MG63 (cell line): ENCODE measurements around the gene SH2D6. TPM values are rescaled to one million over a fixed set of nuclear protein-coding genes. Genes with fewer than 3 reads are reported as not detected.
"Not testable (repeated sequence)": the region's sequence is repeated elsewhere in the genome, so short reads cannot be mapped to it uniquely, and the experiment has no call there.

Source experiments
- DNase-seq: peaks from one replicate; pipeline ENCODE4 v3.0.0-alpha.2; 2020
- H3K27me3 ChIP-seq: fragments of 250-450 bp; sonication (Bioruptor Pico); 2 replicates; pipeline ENCODE4 v1.5.1; 2020; ENCODE audit warnings: mild to moderate bottlenecking, moderate library complexity
- H3K36me3 ChIP-seq: fragments of 250-450 bp; sonication (Bioruptor Pico); 2 replicates; pipeline ENCODE4 v1.5.1; 2020; ENCODE audit warnings: mild to moderate bottlenecking, moderate library complexity
- H3K4me3 ChIP-seq: fragments of 250-450 bp; sonication (Bioruptor Pico); 2 replicates; pipeline ENCODE4 v1.5.1; 2020; ENCODE audit warnings: mild to moderate bottlenecking, moderate library complexity
- H3K9me3 ChIP-seq: fragments of 250-450 bp; sonication (Bioruptor Pico); 2 replicates; pipeline ENCODE4 v1.5.1; 2020; ENCODE audit warnings: mild to moderate bottlenecking, moderate library complexity
- total RNA-seq: library from RNA; depleted of rRNA; stranded (reverse); fragments of >200 nt; shearing (Covaris generic); gene quantifications from 2 replicates; pipeline ENCODE4 v1.2.3, GENCODE V29; 2014; ENCODE audit warnings: low replicate concordance; rRNA removed

SH2D6 gene
- total RNA-seq, 1 experiment from 2014 or later: 1.2 TPM

- no peaks in the 10 kb centered on the region for H3K36me3 ChIP-seq
- H3K9me3 ChIP-seq: no peaks in the 10 kb centered on the region
- H3K4me3 ChIP-seq: no peak overlapping the region
- DNase-seq: peak; percentile 43
- H3K27me3 ChIP-seq: no peaks in the 10 kb centered on the region
Observed at GRCh38 chr2:85468704-85469349, 50.3 kb downstream of the SH2D6 start.

GRCh38 chr2:85470850-85471800 is 52.6 kb downstream of the SH2D6 start:
- DNase-seq: no peak
- H3K27me3 ChIP-seq: no peaks in the 10 kb centered on the region
- H3K4me3 ChIP-seq: no peak overlapping the region
- H3K36me3 ChIP-seq: no peaks in the 10 kb centered on the region
- no peaks in the 10 kb centered on the region for H3K9me3 ChIP-seq

GRCh38 chr2:85472261-85472660 is 53.7 kb downstream of the SH2D6 start:
- DNase-seq: peak; percentile 36
- Histone ChIP-seq H3K36me3 (no peaks in the 10 kb centered on the region), H3K27me3 (no peaks in the 10 kb centered on the region), H3K9me3 (no peaks in the 10 kb centered on the region), H3K4me3 (no peak overlapping the region)

- no peak for DNase-seq
- Histone ChIP-seq H3K4me3 (no peak overlapping the region), H3K9me3 (no peaks in the 10 kb centered on the region), H3K27me3 (no peaks in the 10 kb centered on the region), H3K36me3 (no peaks in the 10 kb centered on the region)
Observed at GRCh38 chr2:85475799-85476490, 57.4 kb downstream of the SH2D6 start.

- H3K36me3 ChIP-seq: no peaks in the 10 kb centered on the region
- no peak overlapping the region for H3K4me3 ChIP-seq
- no peaks in the 10 kb centered on the region for H3K9me3 ChIP-seq
- no peaks in the 10 kb centered on the region for H3K27me3 ChIP-seq
- no peak for DNase-seq
Observed at GRCh38 chr2:85476624-85477023, 58.1 kb downstream of the SH2D6 start.

GRCh38 chr2:85477884-85478283 is 59.4 kb downstream of the SH2D6 start:
- H3K36me3 ChIP-seq: no peaks in the 10 kb centered on the region
- H3K27me3 ChIP-seq: no peaks in the 10 kb centered on the region
- no peak overlapping the region for H3K4me3 ChIP-seq
- no peaks in the 10 kb centered on the region for H3K9me3 ChIP-seq
- DNase-seq: no peak

GRCh38 chr2:85481818-85482777 is 63.6 kb downstream of the SH2D6 start:
- Histone ChIP-seq H3K36me3 (no peaks in the 10 kb centered on the region), H3K4me3 (no peak overlapping the region), H3K9me3 (no peaks in the 10 kb centered on the region), H3K27me3 (no peaks in the 10 kb centered on the region)
- no peak for DNase-seq

- H3K9me3 ChIP-seq: not testable (repeated sequence)
Observed at GRCh38 chr2:85484615-85485014, 66.1 kb downstream of the SH2D6 start.

GRCh38 chr2:85485815-85486214 is 67.3 kb downstream of the SH2D6 start:
- Histone ChIP-seq H3K27me3 (no peaks in the 10 kb centered on the region), H3K4me3 (no peak overlapping the region), H3K36me3 (no peaks in the 10 kb centered on the region), H3K9me3 (peaks cover 5% of the 10 kb centered on the region; the same call in 1 of the 2 replicates)
- no peak for DNase-seq

More at GRCh38 chr2:85484615-85485014, 66.1 kb downstream of the SH2D6 start:
- H3K27me3 ChIP-seq, H3K4me3 ChIP-seq, H3K36me3 ChIP-seq, DNase-seq: not testable (repeated sequence)

Other genes starting within 250 kb of the SH2D6 start
- gene TGOLN2, start 90.7 kb upstream of the SH2D6 start, total RNA-seq: 32.5 and 36.5 TPM in 2 replicates
- gene RETSAT, start 64.2 kb upstream of the SH2D6 start, total RNA-seq: 28.3 and 40.1 TPM in 2 replicates
- 3.9 and 25.3 TPM in 2 replicates for gene ELMOD3, start 63.9 kb upstream of the SH2D6 start, total RNA-seq
- gene CAPG, start 8.3 kb upstream of the SH2D6 start, total RNA-seq: 283 and 538 TPM in 2 replicates
- gene MAT2A, start 120.5 kb downstream of the SH2D6 start, total RNA-seq: 116 and 137 TPM in 2 replicates
- 28.9 and 45.6 TPM in 2 replicates for gene GGCX, start 142.8 kb downstream of the SH2D6 start, total RNA-seq
- gene VAMP8, start 158.9 kb downstream of the SH2D6 start, total RNA-seq: not detected in 2 replicates
- gene VAMP5, start 165.7 kb downstream of the SH2D6 start, total RNA-seq: 8.3 and 76.7 TPM in 2 replicates
- gene RNF181, start 177.0 kb downstream of the SH2D6 start, total RNA-seq: 167 and 209 TPM in 2 replicates
- 3.9 and 6.8 TPM in 2 replicates for gene TMEM150A, start 184.0 kb downstream of the SH2D6 start, total RNA-seq
- gene C2orf68, start 193.4 kb downstream of the SH2D6 start, total RNA-seq: 16.2 and 17.3 TPM in 2 replicates
- gene USP39, start 197.5 kb downstream of the SH2D6 start, total RNA-seq: 86.8 and 313 TPM in 2 replicates
- gene SFTPB, start 249.5 kb downstream of the SH2D6 start, total RNA-seq: 0.16 TPM in 1 of 2 replicates, not detected in the other